Measurements from ENCODE around the gene EVC.

EVC gene

DNA sequence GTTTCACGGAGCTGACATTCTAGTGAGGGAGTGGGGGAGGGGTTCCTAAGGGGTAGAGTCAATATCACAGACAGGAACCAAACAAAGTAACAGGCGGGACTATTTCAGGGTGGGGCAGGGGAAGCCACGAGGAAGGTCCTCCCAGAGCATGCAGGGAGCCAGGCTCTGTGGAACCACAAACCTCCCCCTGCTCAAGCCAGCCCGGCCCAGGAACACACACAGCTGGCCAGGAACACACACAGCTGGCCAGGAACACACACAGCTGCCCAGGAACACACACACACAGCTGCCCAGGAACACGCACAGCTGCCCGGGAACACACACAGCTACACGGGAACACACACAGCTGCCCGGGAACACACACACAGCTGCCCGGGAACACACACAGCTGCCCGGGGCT is 27.4 kb upstream of the EVC start:
- DNase-seq (ENCODE audit: low read depth), result no peak
- TF ChIP-seq, protein P1, sequence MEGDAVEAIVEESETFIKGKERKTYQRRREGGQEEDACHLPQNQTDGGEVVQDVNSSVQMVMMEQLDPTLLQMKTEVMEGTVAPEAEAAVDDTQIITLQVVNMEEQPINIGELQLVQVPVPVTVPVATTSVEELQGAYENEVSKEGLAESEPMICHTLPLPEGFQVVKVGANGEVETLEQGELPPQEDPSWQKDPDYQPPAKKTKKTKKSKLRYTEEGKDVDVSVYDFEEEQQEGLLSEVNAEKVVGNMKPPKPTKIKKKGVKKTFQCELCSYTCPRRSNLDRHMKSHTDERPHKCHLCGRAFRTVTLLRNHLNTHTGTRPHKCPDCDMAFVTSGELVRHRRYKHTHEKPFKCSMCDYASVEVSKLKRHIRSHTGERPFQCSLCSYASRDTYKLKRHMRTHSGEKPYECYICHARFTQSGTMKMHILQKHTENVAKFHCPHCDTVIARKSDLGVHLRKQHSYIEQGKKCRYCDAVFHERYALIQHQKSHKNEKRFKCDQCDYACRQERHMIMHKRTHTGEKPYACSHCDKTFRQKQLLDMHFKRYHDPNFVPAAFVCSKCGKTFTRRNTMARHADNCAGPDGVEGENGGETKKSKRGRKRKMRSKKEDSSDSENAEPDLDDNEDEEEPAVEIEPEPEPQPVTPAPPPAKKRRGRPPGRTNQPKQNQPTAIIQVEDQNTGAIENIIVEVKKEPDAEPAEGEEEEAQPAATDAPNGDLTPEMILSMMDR (IDR thresholded peaks at IDR 0.05; ENCODE audit: insufficient read depth, low read depth, low read length, missing control alignments), result no peak
- no peak overlapping the region for H3K4me3 ChIP-seq (ENCODE audit: low read depth, low read length)

DNA sequence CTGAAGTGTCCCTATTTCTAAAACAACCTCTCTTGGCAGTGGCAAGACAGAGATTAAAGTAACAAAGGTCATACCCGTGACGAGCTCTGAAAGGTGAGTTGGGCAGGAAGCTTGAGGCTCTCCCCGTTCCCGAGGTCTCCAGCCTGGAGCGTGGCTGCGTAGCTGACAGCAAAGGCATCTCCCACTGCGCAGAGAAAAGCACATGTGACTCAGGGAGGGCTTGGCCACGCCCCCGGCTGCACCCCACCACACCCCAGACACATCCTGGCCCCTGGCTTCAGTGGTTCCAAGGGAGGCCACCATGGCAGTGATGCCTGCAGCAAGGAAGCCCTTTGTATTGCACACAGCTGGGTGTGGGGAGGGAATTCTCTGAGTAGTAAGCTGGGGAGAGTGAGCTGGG is 25.7 kb upstream of the EVC start:
- no peak for DNase-seq (ENCODE audit: low read depth)
- no peak overlapping the region for H3K4me3 ChIP-seq (ENCODE audit: low read depth, low read length)
- TF ChIP-seq, protein P1 (IDR thresholded peaks at IDR 0.05; ENCODE audit: insufficient read depth, low read depth, low read length, missing control alignments), result no peak

DNA sequence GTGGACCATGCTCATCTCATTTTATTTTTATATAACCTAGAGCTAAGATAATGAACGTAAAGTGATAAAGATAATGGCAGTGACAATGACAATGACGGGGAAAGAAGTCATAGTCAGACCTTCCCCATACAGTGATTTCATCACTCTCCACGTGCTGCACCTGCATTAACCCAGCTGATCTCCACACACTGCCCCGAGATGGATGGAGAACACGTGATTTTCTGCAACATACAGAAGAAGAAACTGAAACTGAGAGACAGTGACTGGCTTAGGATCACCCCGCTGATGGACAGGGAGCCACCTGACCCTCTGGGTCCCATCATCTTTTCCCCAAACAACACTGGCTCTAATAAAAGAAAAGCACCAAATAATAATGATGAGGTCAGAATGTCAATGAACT is 24.7 kb upstream of the EVC start:
- DNase-seq (ENCODE audit: low read depth), result no peak
- no peak overlapping the region for H3K4me3 ChIP-seq (ENCODE audit: low read depth, low read length)
- TF ChIP-seq, protein P1 (IDR thresholded peaks at IDR 0.05; ENCODE audit: insufficient read depth, low read depth, low read length, missing control alignments), result no peak

DNA sequence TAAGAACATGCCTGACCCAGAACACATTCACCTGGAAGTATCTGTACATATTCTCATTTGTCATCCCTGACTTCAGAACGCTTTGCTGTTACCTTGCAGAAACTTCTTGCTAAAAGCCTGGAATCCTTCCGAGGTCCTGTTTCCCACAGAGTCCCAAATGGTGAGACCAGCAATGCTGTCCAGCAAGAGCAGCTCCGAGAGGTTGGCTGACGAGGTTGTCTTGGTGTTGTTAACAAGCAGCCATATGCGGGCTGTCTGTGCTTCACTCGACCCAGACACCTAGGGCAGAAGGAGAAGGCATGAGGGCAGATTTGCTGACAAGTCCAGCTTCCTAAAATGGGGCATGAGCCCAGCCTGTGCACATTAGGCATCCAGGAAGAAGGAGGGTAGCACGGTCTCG is 21.9 kb upstream of the EVC start:
- DNase-seq (ENCODE audit: low read depth), result no peak
- TF ChIP-seq, protein P1 (IDR thresholded peaks at IDR 0.05; ENCODE audit: insufficient read depth, low read depth, low read length, missing control alignments), result no peak
- no peak overlapping the region for H3K4me3 ChIP-seq (ENCODE audit: low read depth, low read length)

DNA sequence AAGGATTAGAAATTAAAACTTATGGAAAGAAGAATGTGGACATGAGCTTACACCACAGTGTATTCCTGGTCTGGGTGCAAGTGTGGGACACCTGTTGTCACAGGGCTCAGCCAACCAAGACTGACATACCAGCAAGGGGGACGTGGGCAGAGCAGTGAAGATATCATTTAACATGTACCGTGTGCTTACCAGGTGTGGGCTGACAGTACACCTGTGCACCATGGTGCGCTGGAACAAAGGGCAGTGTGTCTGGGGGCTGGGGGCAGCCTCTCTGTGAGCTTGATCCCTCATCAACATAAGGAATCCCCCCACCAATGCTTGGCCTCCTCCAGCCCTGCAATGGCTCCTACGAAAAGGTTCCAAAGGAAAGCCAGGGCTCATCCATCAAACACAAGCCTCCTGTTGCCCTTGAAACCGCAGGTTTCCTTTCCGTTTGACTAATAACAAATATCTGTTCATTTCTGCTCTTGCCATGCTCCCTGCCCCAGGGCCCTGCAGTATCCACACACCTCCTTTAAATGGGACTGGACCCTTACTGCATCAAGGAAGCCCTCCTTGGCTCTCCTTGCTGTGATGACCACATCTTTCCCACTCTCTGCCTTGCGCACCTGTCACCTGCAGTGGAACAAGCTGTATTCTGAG is 19.4 kb upstream of the EVC start:
- DNase-seq (ENCODE audit: low read depth), result no peak
- H3K4me3 ChIP-seq (ENCODE audit: low read depth, low read length), result no peak overlapping the region
- TF ChIP-seq, protein P1 (IDR thresholded peaks at IDR 0.05; ENCODE audit: insufficient read depth, low read depth, low read length, missing control alignments), result no peak

DNA sequence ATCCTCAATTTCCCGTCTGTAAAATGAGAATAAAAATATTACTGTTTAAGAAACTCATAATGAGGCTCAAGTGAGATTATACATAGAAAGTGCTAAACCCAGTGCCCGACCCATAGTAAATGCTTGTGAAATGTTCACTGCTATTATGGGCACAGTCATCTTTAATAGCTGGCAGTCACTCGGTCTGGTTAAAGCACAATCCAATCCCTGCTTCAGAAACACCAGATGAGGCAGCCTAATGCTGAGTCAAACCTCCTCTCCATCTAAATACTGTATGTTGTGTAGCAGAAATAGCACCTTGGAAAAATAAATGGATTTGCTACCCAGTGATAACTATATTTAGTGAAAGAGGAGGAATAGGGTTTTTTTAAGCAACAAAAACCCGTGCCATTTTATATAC is 17.1 kb upstream of the EVC start:
- DNase-seq (ENCODE audit: low read depth), result no peak
- TF ChIP-seq, protein P1 (IDR thresholded peaks at IDR 0.05; ENCODE audit: insufficient read depth, low read depth, low read length, missing control alignments), result no peak
- no peak overlapping the region for H3K4me3 ChIP-seq (ENCODE audit: low read depth, low read length)

DNA sequence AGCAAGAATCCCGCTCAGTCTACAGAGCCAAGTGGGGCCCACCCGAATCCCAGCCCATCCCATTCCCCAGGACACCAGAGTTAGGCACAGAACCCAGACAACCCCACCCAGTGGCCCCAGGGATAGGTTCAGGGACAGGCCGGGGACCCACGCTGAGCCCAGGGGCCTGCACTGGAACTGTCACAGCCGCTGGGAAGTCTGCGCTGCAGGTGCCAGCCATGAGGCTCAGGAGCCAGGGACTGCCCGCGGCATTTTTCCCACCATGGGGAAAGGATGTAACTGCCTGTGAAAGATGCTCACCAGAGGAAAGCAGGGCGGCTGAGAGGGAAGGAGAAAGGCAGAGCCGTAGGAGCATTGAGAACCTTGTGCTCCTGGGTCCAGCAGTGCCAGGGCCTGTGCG is 14.7 kb upstream of the EVC start:
- no peak overlapping the region for H3K4me3 ChIP-seq (ENCODE audit: low read depth, low read length)
- DNase-seq (ENCODE audit: low read depth), result no peak
- TF ChIP-seq, protein P1 (IDR thresholded peaks at IDR 0.05; ENCODE audit: insufficient read depth, low read depth, low read length, missing control alignments), result no peak

Measured in GM12865 (cell line).